Measurements from ENCODE around the gene SHROOM3.
"Not testable (repeated sequence)": the region's sequence is repeated elsewhere in the genome, so short reads cannot be mapped to it uniquely, and the experiment has no call there.

Gene SHROOM3

DNA sequence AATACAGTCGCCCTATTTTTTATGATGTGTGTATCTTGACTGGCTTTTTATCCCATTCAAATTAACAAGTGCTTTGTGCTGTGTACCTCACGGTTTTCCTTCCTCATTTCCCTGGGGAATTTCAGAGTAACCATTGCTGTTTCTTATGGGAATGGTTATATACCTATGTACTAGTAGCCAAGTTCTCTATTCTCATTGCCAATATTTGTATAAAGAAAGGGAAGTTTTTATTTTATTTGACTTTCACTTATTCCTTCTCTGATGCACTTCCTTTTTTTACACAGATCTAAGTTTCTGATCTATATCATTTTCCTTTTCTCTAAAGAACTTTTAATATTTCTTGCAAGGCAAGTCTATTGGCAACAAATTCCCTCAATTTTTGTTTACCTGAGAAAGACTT, 281.6 kb downstream of the SHROOM3 start:
- no peak overlapping the region for H3K4me3 ChIP-seq (ENCODE audit: low read depth in 1 of 2, low read length in 1 of 2)
- no peaks in the 10 kb centered on the region for H3K27me3 ChIP-seq
- H3K9me3 ChIP-seq, result no peaks in the 10 kb centered on the region
- TF ChIP-seq, protein P1, sequence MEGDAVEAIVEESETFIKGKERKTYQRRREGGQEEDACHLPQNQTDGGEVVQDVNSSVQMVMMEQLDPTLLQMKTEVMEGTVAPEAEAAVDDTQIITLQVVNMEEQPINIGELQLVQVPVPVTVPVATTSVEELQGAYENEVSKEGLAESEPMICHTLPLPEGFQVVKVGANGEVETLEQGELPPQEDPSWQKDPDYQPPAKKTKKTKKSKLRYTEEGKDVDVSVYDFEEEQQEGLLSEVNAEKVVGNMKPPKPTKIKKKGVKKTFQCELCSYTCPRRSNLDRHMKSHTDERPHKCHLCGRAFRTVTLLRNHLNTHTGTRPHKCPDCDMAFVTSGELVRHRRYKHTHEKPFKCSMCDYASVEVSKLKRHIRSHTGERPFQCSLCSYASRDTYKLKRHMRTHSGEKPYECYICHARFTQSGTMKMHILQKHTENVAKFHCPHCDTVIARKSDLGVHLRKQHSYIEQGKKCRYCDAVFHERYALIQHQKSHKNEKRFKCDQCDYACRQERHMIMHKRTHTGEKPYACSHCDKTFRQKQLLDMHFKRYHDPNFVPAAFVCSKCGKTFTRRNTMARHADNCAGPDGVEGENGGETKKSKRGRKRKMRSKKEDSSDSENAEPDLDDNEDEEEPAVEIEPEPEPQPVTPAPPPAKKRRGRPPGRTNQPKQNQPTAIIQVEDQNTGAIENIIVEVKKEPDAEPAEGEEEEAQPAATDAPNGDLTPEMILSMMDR (IDR thresholded peaks at IDR 0.05), result no peak
- H3K27ac ChIP-seq, result no peak overlapping the region
- no peaks in the 10 kb centered on the region for H3K36me3 ChIP-seq
- no peaks in the 10 kb centered on the region for H3K4me1 ChIP-seq (ENCODE audit: control insufficient read depth in 1 of 2, insufficient read depth in 1 of 2, low read depth in 1 of 2, low read length in 1 of 2)

DNA sequence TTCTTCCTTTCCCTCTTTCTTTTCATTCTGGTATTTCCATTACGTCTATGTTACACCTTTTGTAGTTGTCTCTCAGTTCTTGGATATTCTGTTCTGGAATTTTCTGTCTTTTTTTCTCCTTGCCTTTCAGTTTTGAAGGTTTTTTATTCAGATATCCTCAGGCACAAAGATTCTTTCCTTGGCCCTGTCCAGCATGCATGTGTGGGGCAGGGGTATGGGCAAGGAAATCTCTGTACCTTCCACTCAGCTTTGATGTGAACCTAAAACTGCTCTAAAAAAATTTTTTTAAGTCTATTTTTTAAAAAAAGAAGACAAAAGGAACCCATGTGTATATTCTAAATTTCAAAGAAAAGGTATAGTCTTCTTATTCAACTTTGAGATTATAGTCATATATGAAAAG, 282.4 kb downstream of the SHROOM3 start:
- Histone ChIP-seq H3K27me3 (no peaks in the 10 kb centered on the region), H3K27ac (no peak overlapping the region), H3K36me3 (no peaks in the 10 kb centered on the region), H3K9me3 (no peaks in the 10 kb centered on the region), H3K4me3 (ENCODE audit: low read depth in 1 of 2, low read length in 1 of 2) (no peak overlapping the region), H3K4me1 (ENCODE audit: control insufficient read depth in 1 of 2, insufficient read depth in 1 of 2, low read depth in 1 of 2, low read length in 1 of 2) (no peaks in the 10 kb centered on the region)
- TF ChIP-seq, protein P1 (IDR thresholded peaks at IDR 0.05), result no peak

DNA sequence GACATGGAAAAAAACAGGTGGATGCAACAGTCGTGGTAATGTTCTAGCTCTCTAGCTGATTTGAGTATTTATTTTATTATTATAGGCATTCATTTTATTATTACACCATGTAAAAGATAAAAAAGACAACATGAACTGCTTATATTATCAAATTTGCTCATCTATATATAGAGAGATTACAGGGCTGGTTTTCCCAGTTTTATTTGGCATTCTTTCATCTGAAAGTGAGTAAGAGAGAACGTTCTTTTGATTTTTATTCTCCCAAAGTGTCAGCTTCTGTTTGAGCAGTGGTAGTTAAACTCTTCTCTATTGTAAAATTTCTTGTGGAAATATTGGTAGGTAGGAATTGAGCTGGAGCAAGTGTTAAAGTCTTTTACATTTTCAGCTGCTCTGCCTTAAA, 283.0 kb downstream of the SHROOM3 start:
- Histone ChIP-seq H3K4me1 (ENCODE audit: control insufficient read depth in 1 of 2, insufficient read depth in 1 of 2, low read depth in 1 of 2, low read length in 1 of 2) (no peaks in the 10 kb centered on the region), H3K27me3 (no peaks in the 10 kb centered on the region), H3K9me3 (no peaks in the 10 kb centered on the region), H3K4me3 (ENCODE audit: low read depth in 1 of 2, low read length in 1 of 2) (no peak overlapping the region), H3K27ac (no peak overlapping the region), H3K36me3 (no peaks in the 10 kb centered on the region)
- TF ChIP-seq, protein P1 (IDR thresholded peaks at IDR 0.05), result no peak

DNA sequence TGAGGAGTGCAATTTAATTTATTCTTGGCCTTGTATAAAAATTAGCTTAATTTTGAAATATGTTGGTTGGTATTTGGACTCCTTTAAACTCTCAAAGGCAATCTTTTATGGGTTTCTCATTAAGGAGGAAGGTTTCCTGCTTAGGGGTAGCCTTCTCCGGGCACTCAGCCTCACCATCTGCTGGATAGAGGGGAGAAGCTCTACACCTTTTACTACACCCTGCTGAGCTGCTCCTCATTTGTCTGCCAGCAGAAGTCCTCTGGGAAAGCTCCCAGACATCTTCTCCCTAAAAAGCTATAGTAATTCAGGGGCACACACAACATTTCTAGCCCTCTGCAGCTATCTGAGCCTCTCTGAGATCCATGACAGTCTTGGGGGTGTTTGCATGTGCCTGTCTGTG, 283.8 kb downstream of the SHROOM3 start:
- no peaks in the 10 kb centered on the region for H3K27me3 ChIP-seq
- H3K4me1 ChIP-seq (ENCODE audit: control insufficient read depth in 1 of 2, insufficient read depth in 1 of 2, low read depth in 1 of 2, low read length in 1 of 2), result no peaks in the 10 kb centered on the region
- no peak overlapping the region for H3K4me3 ChIP-seq (ENCODE audit: low read depth in 1 of 2, low read length in 1 of 2)
- no peak overlapping the region for H3K27ac ChIP-seq
- no peaks in the 10 kb centered on the region for H3K9me3 ChIP-seq
- TF ChIP-seq, protein P1 (IDR thresholded peaks at IDR 0.05), result no peak
- H3K36me3 ChIP-seq, result no peaks in the 10 kb centered on the region

DNA sequence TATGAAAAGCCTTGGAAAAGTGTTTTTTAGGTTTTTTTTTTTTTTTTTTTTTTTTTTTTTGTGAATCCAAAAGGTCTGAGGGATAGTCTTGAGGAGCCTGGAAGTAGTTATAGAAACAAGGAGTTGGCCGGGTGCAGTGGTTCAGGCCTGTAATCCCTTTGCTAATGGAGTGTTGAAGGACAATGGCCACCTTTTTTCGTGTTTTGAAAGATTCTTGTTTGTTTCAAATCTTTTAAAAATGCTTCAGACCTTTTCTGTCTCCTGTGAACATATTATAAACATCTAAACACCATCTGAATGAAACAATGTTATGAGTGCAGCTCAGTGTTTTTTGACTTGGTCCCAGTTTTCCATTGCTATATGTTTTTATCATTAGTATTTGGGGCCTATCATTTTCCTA, 285.1 kb downstream of the SHROOM3 start:
- Histone ChIP-seq H3K27ac (no peak overlapping the region), H3K9me3 (no peaks in the 10 kb centered on the region), H3K4me3 (ENCODE audit: low read depth in 1 of 2, low read length in 1 of 2) (no peak overlapping the region), H3K4me1 (ENCODE audit: control insufficient read depth in 1 of 2, insufficient read depth in 1 of 2, low read depth in 1 of 2, low read length in 1 of 2) (no peaks in the 10 kb centered on the region), H3K27me3 (no peaks in the 10 kb centered on the region), H3K36me3 (no peaks in the 10 kb centered on the region)
- TF ChIP-seq, protein P1 (IDR thresholded peaks at IDR 0.05), result no peak

DNA sequence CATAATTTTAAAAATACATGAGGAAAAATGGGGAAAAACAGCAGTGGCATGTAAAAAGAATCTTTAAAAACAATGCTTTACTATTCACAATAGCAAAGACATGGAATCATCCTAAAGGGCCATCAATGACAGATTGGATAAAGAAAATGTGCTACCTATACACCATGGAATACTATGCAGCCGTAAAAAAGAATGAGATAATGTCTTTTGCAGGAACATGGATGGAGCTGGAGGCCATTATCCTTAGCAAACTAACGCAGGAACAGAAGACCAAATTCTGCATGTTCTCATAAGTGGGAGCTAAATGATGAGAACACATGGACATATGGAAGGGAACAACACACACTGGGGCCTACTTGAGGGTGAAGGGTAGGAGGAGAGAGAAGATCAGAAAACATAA, 287.1 kb downstream of the SHROOM3 start:
- H3K9me3 ChIP-seq; H3K36me3 ChIP-seq; H3K4me1 ChIP-seq (ENCODE audit: control insufficient read depth in 1 of 2, insufficient read depth in 1 of 2, low read depth in 1 of 2, low read length in 1 of 2); H3K27me3 ChIP-seq; H3K4me3 ChIP-seq (ENCODE audit: low read depth in 1 of 2, low read length in 1 of 2); H3K27ac ChIP-seq: not testable (repeated sequence)
